ENCODE measurements around the gene GRIN1. TPM values are rescaled to one million over a fixed set of nuclear protein-coding genes. Genes with fewer than 3 reads are reported as not detected.

GRIN1 gene
- total and polyA plus RNA-seq, 2 of the 8 experiments (the other 6 are each of a cell fraction or from before 2014, with no cell fraction given), result 0.48 to 2.1 TPM

- H3K36me3 ChIP-seq (ENCODE audit: control insufficient read depth in 2 of 4, insufficient read depth in 4 of 4, low read length in 3 of 4), result peaks cover 6 to 15% (median 11%) of the 10 kb centered on the region in 4 experiments; a peak in 6 of 8 replicates
- H4K20me1 ChIP-seq (replicated peaks in 1 of 2; ENCODE audit: control insufficient read depth in 1 of 2, insufficient read depth in 2 of 2, low read length in 2 of 2), result no peaks in the 10 kb centered on the region
- no peak overlapping the region for H3K27ac ChIP-seq (ENCODE audit: low read depth, low read length)
- no peak overlapping the region for H4K91ac ChIP-seq (replicated peaks; ENCODE audit: insufficient read length, low read length)
- peaks cover 5 to 6% of the 10 kb centered on the region in 2 experiments; a peak in 3 of 4 replicates for H3K9me3 ChIP-seq (ENCODE audit: insufficient read depth in 2 of 2, low read depth in 1 of 2, low read length in 1 of 2)
- DNase-seq (ENCODE audit: low read depth in 1 of 2, low spot score in 2 of 2), result no peak
- H3K23me2 ChIP-seq (ENCODE audit: low read depth, low read length), result no peaks in the 10 kb centered on the region
- H3K79me1 ChIP-seq (ENCODE audit: low read depth, low read length), result peaks cover 2% of the 10 kb centered on the region
- peaks cover 0 to 5% (median under 1%) of the 10 kb centered on the region in 4 experiments; a peak in 2 of 7 replicates for H3K27me3 ChIP-seq (replicated peaks in 1 of 4; ENCODE audit: control insufficient read depth in 3 of 4, extremely low read depth in 1 of 4, insufficient read depth in 3 of 4, low read length in 3 of 4)
- H3K4ac ChIP-seq (replicated peaks; ENCODE audit: insufficient read length, low read depth, low read length), result no peak overlapping the region
- H2BK5ac ChIP-seq (ENCODE audit: low read depth, low read length), result no peak overlapping the region
- 0 out of 7 replicates have a peak, but pooled peaks cover 0 to 3% (median 0%) of the 10 kb centered on the region in 4 experiments for H3K4me1 ChIP-seq (replicated peaks in 1 of 4; ENCODE audit: control insufficient read depth in 3 of 4, insufficient read depth in 4 of 4, low read length in 3 of 4)
- no peak for FAIRE-seq
- H3K23ac ChIP-seq (ENCODE audit: insufficient read length), result no peak overlapping the region
- H3K18ac ChIP-seq (ENCODE audit: extremely low read depth, low read length), result no peak overlapping the region
- no peak overlapping the region for H3K4me3 ChIP-seq (ENCODE audit: extremely low read depth in 1 of 4, insufficient read depth in 2 of 4, low read depth in 3 of 4, low read length in 4 of 4)
- 93% methylated on average over 16 of the region's 17 CpGs; no CpG with 5 or more reads in 1 of the 2 experiments for whole genome bisulfite sequencing, 2 experiments (ENCODE audit: extremely low coverage in 1 of 2, insufficient coverage in 1 of 2, insufficient read length in 1 of 2, insufficient replicate concordance in 2 of 2, low coverage in 1 of 2, low lambda C conversion rate in 2 of 2, missing lambda C conversion rate in 1 of 2)
- ChIA-PET POLR2A (ENCODE audit: partially characterized antibody) (interaction anchor here (0.7 kb wide), 1 partner anchor 27 kb away, joined by 3 read pairs; no protein-coding TSS in a partner anchor), CTCF (ENCODE audit: partially characterized antibody) (interaction anchor here (1.0 to 1.8 kb wide), 5 partner anchors 12 to 762 kb away, joined by 3 to 4 read pairs (median 3); no protein-coding TSS in a partner anchor)
- no peak overlapping the region; the same call in 1 of the 2 replicates for H4K8ac ChIP-seq (ENCODE audit: extremely low read depth, insufficient read depth, low read length)
- H3K9ac ChIP-seq (replicated peaks in 1 of 4; ENCODE audit: extremely low read depth in 1 of 4, low read depth in 3 of 4, low read length in 3 of 4), result no peak overlapping the region
- H2BK120ac ChIP-seq (replicated peaks; ENCODE audit: low read depth, low read length), result no peak overlapping the region
- no peak overlapping the region for H2BK12ac ChIP-seq (ENCODE audit: low read depth, low read length)
- no peak overlapping the region for H2BK20ac ChIP-seq (ENCODE audit: low read length)
- no peak overlapping the region for H4K5ac ChIP-seq (ENCODE audit: insufficient read length, low read depth, low read length)
- no peak overlapping the region for H3K14ac ChIP-seq (ENCODE audit: insufficient read length)
- no peak overlapping the region for H3K56ac ChIP-seq (replicated peaks; ENCODE audit: insufficient read length, low read depth, low read length)
- no peak overlapping the region for H2AK5ac ChIP-seq (ENCODE audit: low read depth, low read length)
- no peak overlapping the region for H2BK15ac ChIP-seq (ENCODE audit: low read length)
- no peak for TF ChIP-seq KDM4A (IDR thresholded peaks at IDR 0.05; ENCODE audit: low read depth, low read length, severe bottlenecking)
- no peak for TF ChIP-seq ATF3 (IDR thresholded peaks at IDR 0.05; ENCODE audit: insufficient read depth, low read depth, low read length)
- no peak for TF ChIP-seq CHD2 (IDR thresholded peaks at IDR 0.05; ENCODE audit: low read length)
- no peak for TF ChIP-seq ZNF274 (IDR thresholded peaks at IDR 0.05; ENCODE audit: borderline replicate concordance, extremely low read depth, low read length)
- no peak for TF ChIP-seq USF2 (IDR thresholded peaks at IDR 0.05; ENCODE audit: low read length)
- no peak for TF ChIP-seq FOSL1 (IDR thresholded peaks at IDR 0.05; ENCODE audit: insufficient read depth, low read depth, low read length)
- TF ChIP-seq BACH1 (IDR thresholded peaks at IDR 0.05; ENCODE audit: low read length), result no peak
- TF ChIP-seq MAFK (IDR thresholded peaks at IDR 0.05; ENCODE audit: low read depth, low read length), result no peak
- no peaks in the 10 kb centered on the region for H3K79me2 ChIP-seq (ENCODE audit: control insufficient read depth in 1 of 2, insufficient read depth in 2 of 2, low read length in 2 of 2)
- no peak overlapping the region for H2AFZ ChIP-seq (ENCODE audit: low read length)
- no peak overlapping the region for H3K4me2 ChIP-seq (ENCODE audit: insufficient read depth in 1 of 2, low read depth in 2 of 2, low read length in 2 of 2)
Measured at GRCh38 chr9:137107982-137108381, 31.0 kb upstream of the GRIN1 start.

Measured in H1 (cell line).